Endothelial cell of umbilical vein (primary cell): Measurements from ENCODE around the gene RASAL1. TPM values are rescaled to one million over a fixed set of nuclear protein-coding genes. Genes with fewer than 3 reads are reported as not detected.

Source experiments
- BruUV-seq: library from RNA; stranded (reverse); fragments of 400-500 nt; replicated peaks from 2 replicates; lab custom pipeline; 2021; lab: Mats Ljungman, UMichigan
- CTCF ChIA-PET: fragments of 300-600, 350-600 bp; sonication (Branson Sonifier 250); formaldehyde crosslinking; loops from one replicate; lab custom pipeline; 2021; ENCODE audit warnings: antibody characterized with exemption, inconsistent platforms; lab: Charles Lee
- POLR2A ChIA-PET: fragments of 300-600, 350-600 bp; sonication (Branson Sonifier 250); formaldehyde crosslinking; loops from one replicate; lab custom pipeline; 2021; ENCODE audit warnings: antibody characterized with exemption, inconsistent platforms; lab: Charles Lee
- DNase-seq: peaks from one replicate; pipeline ENCODE4 v3.0.0-alpha.2; 2011; ENCODE audit warnings: low read depth, low spot score
- FAIRE-seq: peaks from 2 replicates; lab custom pipeline; 2011; peaks lifted over from hg19 to GRCh38; lab: Jason Lieb, UNC
- H2AFZ ChIP-seq: 2 replicates; pipeline ENCODE4 v1.6.0; 2012; ENCODE audit warnings: low read depth, low read length, control low read depth, inconsistent platforms
- H3K27ac ChIP-seq: 2 replicates; pipeline ENCODE4 v1.5.1; 2011; ENCODE audit warnings: low read depth, mild to moderate bottlenecking, control low read depth, low read length, moderate library complexity; ENCODE audit not compliant: insufficient read depth
- H3K27me3 ChIP-seq, 2 experiments: 2 replicates each; pipeline versions ENCODE4 v1.6.0 to v1.6.1; 2011; ENCODE audit warnings: low read length in 2 of 2, mixed read lengths in 1 of 2; ENCODE audit not compliant: control insufficient read depth in 2 of 2, insufficient read depth in 2 of 2
- H3K36me3 ChIP-seq, 2 experiments: 2 replicates in 1 of 2; 3 replicates in 1 of 2; pipeline ENCODE4 v1.5.1; 2011; ENCODE audit warnings: low read length in 2 of 2, mild to moderate bottlenecking in 1 of 2, moderate library complexity in 1 of 2; ENCODE audit not compliant: control insufficient read depth in 2 of 2, insufficient read depth in 2 of 2; ENCODE audit errors: extremely low read depth in 1 of 2
- H3K4me1 ChIP-seq: 3 replicates; pipeline ENCODE4 v1.5.1; 2011; ENCODE audit warnings: mild to moderate bottlenecking, low read length; ENCODE audit not compliant: control insufficient read depth, insufficient read depth; ENCODE audit errors: extremely low read depth
- H3K4me2 ChIP-seq: 2 replicates; pipeline ENCODE4 v1.6.1; 2011; ENCODE audit warnings: low read length, control low read depth, mixed read lengths; ENCODE audit not compliant: insufficient read depth
- H3K4me3 ChIP-seq, 3 experiments: fragments of 200-600 bp in 1 of 3; sonication (generic), shearing (Covaris generic) in 1 of 3; replicated peaks in 1 of 3; 2 replicates each; pipeline ENCODE4 v1.5.1; 2011 to 2016; ENCODE audit warnings: control low read depth in 3 of 3, low read length in 3 of 3, mild to moderate bottlenecking in 2 of 3, inconsistent platforms in 1 of 3, low read depth in 1 of 3, moderate library complexity in 1 of 3; ENCODE audit not compliant: insufficient read depth in 1 of 3
- H3K79me2 ChIP-seq: 2 replicates; pipeline ENCODE4 v1.6.0; 2012; ENCODE audit warnings: low read length, inconsistent platforms; ENCODE audit not compliant: control insufficient read depth, insufficient read depth
- H3K9ac ChIP-seq: replicated peaks from 2 replicates; pipeline ENCODE3; 2011; ENCODE audit warnings: low read length, control low read depth; ENCODE audit not compliant: insufficient read depth; ENCODE audit errors: extremely low read depth
- H3K9me1 ChIP-seq: replicated peaks from 3 replicates; pipeline ENCODE4 v1.6.0; 2011; ENCODE audit warnings: mild to moderate bottlenecking, low read length; ENCODE audit not compliant: control insufficient read depth, insufficient read depth; ENCODE audit errors: extremely low read depth
- H3K9me3 ChIP-seq: replicated peaks from 2 replicates; pipeline ENCODE4 v1.5.1; 2012; ENCODE audit warnings: low read length, inconsistent platforms; ENCODE audit not compliant: control insufficient read depth, insufficient read depth
- H4K20me1 ChIP-seq: replicated peaks from 2 replicates; pipeline ENCODE3; 2011; ENCODE audit warnings: mild to moderate bottlenecking, low read length; ENCODE audit not compliant: control insufficient read depth, insufficient read depth; ENCODE audit errors: extremely low read depth
- CTCF ChIP-seq, 2 donors: IDR thresholded peaks; 1 replicate in 1 of 2; 2 replicates in 1 of 2; pipeline ENCODE4 v1.5.1; 2011; ENCODE audit warnings: low read length in 2 of 2, mild to moderate bottlenecking in 2 of 2, moderate library complexity in 2 of 2, control low read depth in 1 of 2, inconsistent platforms in 1 of 2, low read depth in 1 of 2; ENCODE audit not compliant: insufficient read depth in 1 of 2; ENCODE audit errors: extremely low read depth in 1 of 2
- EZH2 ChIP-seq: IDR thresholded peaks from 2 replicates; pipeline ENCODE4 v1.6.1; 2012; ENCODE audit warnings: borderline replicate concordance, low read depth, mild to moderate bottlenecking, moderate library complexity, low read length, inconsistent platforms; ENCODE audit not compliant: severe bottlenecking
- FOS ChIP-seq: IDR thresholded peaks from 2 replicates; pipeline ENCODE4 v1.6.1; 2011; ENCODE audit warnings: mild to moderate bottlenecking, low read length, moderate library complexity, borderline replicate concordance; ENCODE audit not compliant: insufficient read depth
- GATA2 ChIP-seq: IDR thresholded peaks from 2 replicates; pipeline ENCODE4 v1.7.0; 2011; ENCODE audit warnings: low read depth, mild to moderate bottlenecking, moderate library complexity, mixed read lengths, low read length; ENCODE audit not compliant: insufficient read length, insufficient read depth
- MYC ChIP-seq: IDR thresholded peaks from one replicate; pipeline ENCODE4 v1.6.1; 2011; ENCODE audit warnings: mild to moderate bottlenecking, low read depth, low read length
- POLR2AphosphoS5 ChIP-seq: IDR thresholded peaks from 2 replicates; pipeline ENCODE4 v1.6.1; 2012; ENCODE audit warnings: low read depth, mild to moderate bottlenecking, control low read depth, low read length, moderate library complexity; ENCODE audit not compliant: insufficient read depth
- dilution Hi-C: fragments of 300-500 bp; cut with MboI; formaldehyde crosslinking; loops from one replicate; pipeline ENCODE4 v1.15.0; 2019; ENCODE audit warnings: low sequenced_read_pairs; ENCODE audit not compliant: extremely low pct_ligation_motif_present
- intact Hi-C: fragments of 100-400 bp; cut with micrococcal nuclease; formaldehyde crosslinking; loops from one replicate; pipeline ENCODE4 v1.10.0; 2022
- polyA plus RNA-seq, 4 experiments: library from polyadenylated mRNA; depleted of rRNA in 3 of 4; stranded (reverse) in 3 of 4; unstranded in 1 of 4; fragments of >200 nt; gene quantifications; 2 replicates each; pipeline versions ENCODE4 v1.2.1 to v1.2.3, GENCODE V29; 2011 to 2012; ENCODE audit warnings: missing spikeins in 1 of 4
- total RNA-seq: library from RNA; stranded (reverse); gene quantifications from 2 replicates; pipeline ENCODE4 v1.2.3, GENCODE V29; 2021

The RASAL1 gene
- total and polyA plus RNA-seq, 2 donors (not counting 3 experiments of a cell fraction or from before 2014, with no cell fraction given): not detected

GRCh38 chr12:113075137-113075683 lies 60.4 kb downstream of the RASAL1 start:
- no peaks in the 10 kb centered on the region for H3K79me2 ChIP-seq
- no peaks in the 10 kb centered on the region for H4K20me1 ChIP-seq
- POLR2A ChIA-PET: no interaction called here
- intact Hi-C loops (no loop called here), dilution Hi-C loops (no loop called here)
- no peak overlapping the region for H3K9ac ChIP-seq
- H3K27ac ChIP-seq: no peak overlapping the region
- FAIRE-seq (no peak), DNase-seq (no peak)
- no peak overlapping the region for H3K4me2 ChIP-seq
- no TSS peak for BruUV-seq
- H3K9me1 ChIP-seq: no peaks in the 10 kb centered on the region
- H3K4me3 ChIP-seq: no peak overlapping the region
- no peaks in the 10 kb centered on the region for H3K9me3 ChIP-seq
- no peaks in the 10 kb centered on the region for H3K36me3 ChIP-seq
- CTCF ChIA-PET: no interaction called here
- no peak for TF ChIP-seq EZH2
- no peak for TF ChIP-seq CTCF (IDR thresholded peaks at IDR 0.05; ENCODE audit: extremely low read depth in 1 of 2, insufficient read depth in 1 of 2, low read depth in 1 of 2, low read length in 2 of 2)
- no peak for TF ChIP-seq GATA2
- TF ChIP-seq FOS: no peak
- TF ChIP-seq MYC: no peak
- no peak for TF ChIP-seq POLR2AphosphoS5
- peaks cover 11 to 14% of the 10 kb centered on the region in 2 experiments for H3K27me3 ChIP-seq
- no peak overlapping the region for H2AFZ ChIP-seq
- H3K4me1 ChIP-seq: no peaks in the 10 kb centered on the region
